ENCODE data around the gene C7orf25.

DNA sequence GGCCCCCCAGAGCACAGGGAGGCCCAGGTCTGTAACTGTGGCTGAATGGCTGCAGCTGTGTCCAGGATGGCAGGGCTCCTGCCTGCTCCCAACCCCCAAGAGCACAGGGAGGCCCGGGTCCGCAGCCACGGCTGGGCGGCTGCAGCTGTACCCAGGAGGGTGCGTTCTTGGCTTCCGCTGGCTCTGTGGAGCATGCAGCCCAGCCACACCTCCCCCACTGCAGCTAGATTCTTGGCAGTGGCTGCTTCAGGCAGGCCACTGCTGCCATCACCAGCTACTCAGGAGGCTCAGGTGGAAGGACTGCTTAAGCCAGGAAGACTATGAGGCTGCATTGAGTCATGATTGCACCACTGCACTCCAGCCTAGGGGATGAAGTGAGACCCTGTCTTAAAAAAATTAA is 27.9 kb downstream of the C7orf25 start:
- TF ChIP-seq, protein P1, sequence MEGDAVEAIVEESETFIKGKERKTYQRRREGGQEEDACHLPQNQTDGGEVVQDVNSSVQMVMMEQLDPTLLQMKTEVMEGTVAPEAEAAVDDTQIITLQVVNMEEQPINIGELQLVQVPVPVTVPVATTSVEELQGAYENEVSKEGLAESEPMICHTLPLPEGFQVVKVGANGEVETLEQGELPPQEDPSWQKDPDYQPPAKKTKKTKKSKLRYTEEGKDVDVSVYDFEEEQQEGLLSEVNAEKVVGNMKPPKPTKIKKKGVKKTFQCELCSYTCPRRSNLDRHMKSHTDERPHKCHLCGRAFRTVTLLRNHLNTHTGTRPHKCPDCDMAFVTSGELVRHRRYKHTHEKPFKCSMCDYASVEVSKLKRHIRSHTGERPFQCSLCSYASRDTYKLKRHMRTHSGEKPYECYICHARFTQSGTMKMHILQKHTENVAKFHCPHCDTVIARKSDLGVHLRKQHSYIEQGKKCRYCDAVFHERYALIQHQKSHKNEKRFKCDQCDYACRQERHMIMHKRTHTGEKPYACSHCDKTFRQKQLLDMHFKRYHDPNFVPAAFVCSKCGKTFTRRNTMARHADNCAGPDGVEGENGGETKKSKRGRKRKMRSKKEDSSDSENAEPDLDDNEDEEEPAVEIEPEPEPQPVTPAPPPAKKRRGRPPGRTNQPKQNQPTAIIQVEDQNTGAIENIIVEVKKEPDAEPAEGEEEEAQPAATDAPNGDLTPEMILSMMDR (conservative IDR thresholded peaks at IDR 0.05 in 1 of 2, IDR thresholded peaks at IDR 0.05 in 1 of 2; ENCODE audit: low read depth in 1 of 2, low read length in 2 of 2), result no peak
- no peak for TF ChIP-seq EZH2 (IDR thresholded peaks at IDR 0.05; ENCODE audit: low read length, missing control alignments)
